GM12872 (cell line): Measurements from ENCODE around the gene CT47C1.

Experiments
- TF ChIP-seq, protein P1 (sequence below): IDR thresholded peaks from 3 replicates; pipeline ENCODE4 v1.5.1; 2011; ENCODE audit warnings: low read depth, mild to moderate bottlenecking, low read length, moderate library complexity; ENCODE audit not compliant: insufficient read depth

Gene CT47C1

DNA sequence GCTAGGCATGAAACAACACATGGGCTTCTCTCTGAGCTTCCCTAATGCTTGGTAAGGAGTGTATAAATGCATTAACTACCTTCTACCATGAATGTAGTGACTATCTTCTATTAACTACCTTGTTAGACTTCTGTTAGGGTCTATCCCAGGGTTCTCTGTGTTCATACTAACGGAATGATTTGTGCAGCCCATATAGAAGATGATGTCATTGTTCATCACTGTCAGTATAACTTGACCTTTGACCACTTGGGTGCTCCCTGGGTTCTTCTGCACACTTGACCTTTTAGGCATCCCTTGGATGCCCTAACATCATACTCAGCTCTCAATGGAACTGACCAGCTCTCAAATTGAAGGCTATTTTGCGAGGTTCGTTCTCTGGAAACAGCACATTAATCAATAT lies 30.8 kb upstream of the CT47C1 start:
- TF ChIP-seq, protein P1, sequence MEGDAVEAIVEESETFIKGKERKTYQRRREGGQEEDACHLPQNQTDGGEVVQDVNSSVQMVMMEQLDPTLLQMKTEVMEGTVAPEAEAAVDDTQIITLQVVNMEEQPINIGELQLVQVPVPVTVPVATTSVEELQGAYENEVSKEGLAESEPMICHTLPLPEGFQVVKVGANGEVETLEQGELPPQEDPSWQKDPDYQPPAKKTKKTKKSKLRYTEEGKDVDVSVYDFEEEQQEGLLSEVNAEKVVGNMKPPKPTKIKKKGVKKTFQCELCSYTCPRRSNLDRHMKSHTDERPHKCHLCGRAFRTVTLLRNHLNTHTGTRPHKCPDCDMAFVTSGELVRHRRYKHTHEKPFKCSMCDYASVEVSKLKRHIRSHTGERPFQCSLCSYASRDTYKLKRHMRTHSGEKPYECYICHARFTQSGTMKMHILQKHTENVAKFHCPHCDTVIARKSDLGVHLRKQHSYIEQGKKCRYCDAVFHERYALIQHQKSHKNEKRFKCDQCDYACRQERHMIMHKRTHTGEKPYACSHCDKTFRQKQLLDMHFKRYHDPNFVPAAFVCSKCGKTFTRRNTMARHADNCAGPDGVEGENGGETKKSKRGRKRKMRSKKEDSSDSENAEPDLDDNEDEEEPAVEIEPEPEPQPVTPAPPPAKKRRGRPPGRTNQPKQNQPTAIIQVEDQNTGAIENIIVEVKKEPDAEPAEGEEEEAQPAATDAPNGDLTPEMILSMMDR, result no peak

DNA sequence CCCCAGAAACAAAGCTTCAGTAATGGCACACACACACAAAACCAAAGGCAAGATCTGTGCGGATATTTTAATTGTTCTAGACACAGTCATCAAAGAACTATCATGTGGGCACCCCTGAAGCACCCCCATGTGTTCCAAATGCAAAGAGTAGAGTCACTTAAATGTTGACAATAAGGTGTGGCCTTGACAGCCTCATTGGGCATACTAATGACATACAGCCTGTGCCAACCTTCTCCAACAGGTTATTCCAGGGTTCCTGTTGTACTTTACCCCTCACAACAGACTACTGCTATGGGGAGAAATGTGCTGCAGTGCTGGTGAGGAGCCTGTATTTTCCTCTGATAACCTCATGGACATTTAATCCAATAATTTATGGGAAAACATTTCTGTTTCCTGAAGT lies 29.8 kb upstream of the CT47C1 start:
- TF ChIP-seq, protein P1, result no peak

DNA sequence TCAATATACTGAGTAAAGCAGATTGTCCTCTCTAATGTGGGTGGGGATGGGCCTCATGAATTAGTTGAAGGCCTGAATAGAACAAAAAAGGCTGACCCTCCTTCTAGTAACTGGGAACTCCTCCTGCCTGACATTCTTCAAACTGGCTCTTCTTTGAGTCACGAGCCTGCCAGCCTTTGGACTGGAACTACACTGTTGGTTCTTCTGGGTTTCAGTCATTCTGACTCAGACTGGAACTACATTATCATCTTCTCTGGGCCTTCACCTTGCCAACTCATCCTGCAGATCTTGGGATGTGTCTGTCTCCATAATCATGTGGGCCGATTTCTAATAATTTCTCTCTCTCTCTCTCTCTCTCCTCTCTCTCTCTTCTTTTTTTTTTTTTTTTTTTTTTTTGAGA lies 26.9 kb upstream of the CT47C1 start:
- TF ChIP-seq, protein P1, result no peak

DNA sequence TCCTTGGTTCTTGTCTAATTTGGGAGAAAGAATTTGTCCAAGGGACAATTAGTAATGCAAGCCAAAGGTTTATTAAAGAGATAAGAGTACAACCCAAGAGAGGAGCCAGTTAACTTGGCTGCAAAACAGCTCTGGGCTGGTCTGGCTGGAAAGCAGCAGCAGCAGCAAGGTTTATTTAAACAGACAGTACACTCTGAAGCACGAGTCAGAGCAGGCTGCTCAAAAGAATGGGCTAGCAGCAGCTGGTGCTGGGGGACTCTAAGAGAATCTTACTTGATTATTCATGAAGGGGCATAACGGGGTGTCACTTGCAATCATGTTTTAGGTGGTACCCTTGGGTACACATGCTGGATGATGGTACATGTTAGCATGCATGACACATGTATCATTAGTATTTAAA lies 17.1 kb upstream of the CT47C1 start:
- TF ChIP-seq, protein P1, result no peak

DNA sequence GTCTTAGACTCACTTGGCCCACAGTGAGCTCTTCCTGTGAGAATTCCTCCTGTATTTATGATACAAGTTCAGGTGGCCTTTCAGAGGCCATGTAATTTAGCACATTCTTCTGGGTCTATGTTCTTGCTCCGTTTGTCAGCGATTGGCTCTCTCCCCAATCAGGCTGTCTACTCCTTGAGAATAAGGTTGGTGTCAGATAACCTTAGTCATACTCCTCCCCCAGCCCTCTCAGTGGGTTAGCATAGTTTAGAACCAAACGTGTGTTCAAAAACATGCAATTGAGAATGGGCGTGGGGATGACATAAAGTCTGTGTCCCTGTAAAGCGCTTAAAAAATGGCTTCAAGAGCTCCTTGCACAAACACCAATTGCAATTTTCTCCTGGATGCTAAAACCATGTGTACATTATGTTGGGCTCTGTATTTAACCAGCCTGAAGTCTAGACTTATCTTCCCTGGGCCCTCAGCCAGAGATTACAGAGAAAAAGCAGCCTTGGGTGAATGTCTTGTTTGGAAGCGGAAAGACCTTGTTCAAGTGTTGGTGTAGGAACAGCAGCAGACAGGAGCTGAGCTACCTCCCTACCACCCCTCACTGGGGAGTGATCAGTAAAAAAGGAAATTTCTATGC lies 9.9 kb upstream of the CT47C1 start:
- TF ChIP-seq, protein P1, result no peak

DNA sequence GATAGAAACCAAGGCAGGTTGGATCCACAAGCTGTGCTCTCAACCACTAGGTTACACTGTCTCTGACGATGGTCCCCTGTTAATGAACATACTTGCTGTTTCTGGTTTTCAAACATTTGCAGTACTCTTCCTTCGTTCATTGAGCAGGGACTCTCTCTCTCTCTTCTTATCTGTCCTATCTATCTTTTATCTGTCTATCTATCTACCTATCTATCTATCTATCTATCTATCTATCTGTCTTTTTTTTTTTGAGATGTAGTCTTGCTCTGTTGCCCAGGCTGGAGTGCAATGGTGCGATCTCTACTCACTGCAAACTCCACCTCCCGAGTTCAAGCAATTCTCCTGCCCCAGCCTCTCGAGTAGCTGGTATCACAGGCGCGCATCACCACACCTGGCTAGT lies 9.4 kb upstream of the CT47C1 start:
- TF ChIP-seq, protein P1, result no peak

DNA sequence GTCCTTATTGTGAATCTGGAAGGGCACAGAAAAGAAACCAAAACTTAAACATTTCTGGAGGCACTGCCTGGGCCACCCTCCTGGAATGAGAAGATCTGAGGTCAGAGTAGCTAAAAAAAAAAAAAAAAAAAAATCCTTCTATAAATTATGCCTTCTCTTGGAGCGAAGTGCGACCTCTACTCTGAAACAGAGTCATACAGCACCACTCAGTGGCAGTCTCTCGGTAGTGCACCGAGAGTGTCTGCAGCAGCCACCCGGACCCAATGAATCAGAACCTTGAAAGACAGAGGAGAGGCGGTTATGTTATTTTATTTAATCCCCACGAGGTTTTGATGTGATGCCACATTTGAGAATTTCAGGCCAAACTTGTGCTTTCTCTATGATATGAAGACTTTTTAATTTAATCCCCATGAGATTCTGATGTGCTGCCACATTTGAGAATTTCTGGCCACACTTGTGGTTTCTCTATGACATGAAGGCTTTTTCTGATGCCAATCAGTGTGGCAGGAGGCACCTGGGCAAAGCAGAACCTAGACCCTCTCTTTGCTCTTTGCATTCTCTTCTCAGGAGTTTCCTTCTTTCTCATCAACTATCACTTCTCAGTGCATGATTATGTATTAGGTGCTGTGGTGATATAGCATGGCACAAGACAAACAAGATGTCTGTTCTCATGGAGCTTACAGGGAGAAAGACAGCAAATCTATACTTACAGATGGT lies 5.6 kb upstream of the CT47C1 start:
- TF ChIP-seq, protein P1, result peak; percentile 57
